HG03108 (cell line): Measurements from ENCODE around the gene ANKRD39.

Experiments used
- ATAC-seq: cut with Tn5 transposase; IDR thresholded peaks from one replicate; pipeline ENCODE4 v1.9.1; 2021; ENCODE audit warnings: moderate library complexity; ENCODE audit not compliant: unreplicated experiment

Gene ANKRD39

DNA sequence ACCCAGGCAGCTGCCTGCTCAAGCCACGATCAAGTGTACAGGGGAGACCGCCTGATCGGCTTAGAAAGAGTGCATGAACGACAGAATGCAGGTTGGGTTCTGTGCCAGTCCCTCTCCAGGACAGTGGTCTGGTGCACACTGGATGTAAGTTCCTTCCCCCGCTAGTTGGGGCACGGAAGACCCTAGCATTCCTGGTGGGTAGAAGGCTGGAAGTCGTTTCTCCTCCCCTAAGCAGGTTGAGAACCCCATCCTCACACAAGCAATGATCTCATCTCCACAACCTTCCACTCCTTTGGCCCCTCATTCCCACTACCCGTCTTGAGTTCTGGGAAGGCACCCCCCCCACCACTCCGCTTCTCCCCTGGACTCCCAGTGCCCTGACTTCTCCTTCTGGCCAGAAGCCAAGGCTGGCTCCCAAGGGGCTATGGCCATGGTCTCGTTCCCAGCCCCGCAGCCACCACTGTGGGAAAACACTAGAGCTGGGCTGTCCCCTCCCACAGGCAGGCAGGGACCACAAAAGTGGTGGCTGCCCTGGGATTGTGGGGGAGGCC lies 1.4 kb upstream of the ANKRD39 start:
- no peak for ATAC-seq

- peak; percentile 28 for ATAC-seq
Measured at GRCh38 chr2:96856776-96857666, 795 bp downstream of the ANKRD39 start.

GRCh38 chr2:96853321-96853720 lies 4.5 kb downstream of the ANKRD39 start:
- no peak for ATAC-seq

DNA sequence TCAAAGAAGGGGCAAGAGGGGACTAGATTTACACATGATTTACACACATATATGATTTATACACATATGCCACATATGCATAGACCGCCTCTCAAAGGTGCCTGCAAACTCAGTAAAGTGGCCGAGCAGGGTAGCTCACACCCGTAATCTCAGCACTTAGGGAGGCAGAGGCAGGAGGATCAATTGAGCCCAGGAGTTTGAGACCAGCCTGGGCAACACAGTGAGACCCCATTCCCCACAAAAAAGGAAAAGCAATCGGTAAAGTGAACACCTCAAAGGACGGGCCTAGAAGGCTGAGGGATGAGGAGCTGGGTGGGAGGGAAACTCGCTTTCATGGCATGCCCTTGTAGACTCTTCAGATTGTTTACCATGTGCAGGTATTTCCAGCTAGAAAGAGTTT lies 5.1 kb downstream of the ANKRD39 start:
- no peak for ATAC-seq

- ATAC-seq, result no peak
Measured at GRCh38 chr2:96848264-96848663, 9.6 kb downstream of the ANKRD39 start.

DNA sequence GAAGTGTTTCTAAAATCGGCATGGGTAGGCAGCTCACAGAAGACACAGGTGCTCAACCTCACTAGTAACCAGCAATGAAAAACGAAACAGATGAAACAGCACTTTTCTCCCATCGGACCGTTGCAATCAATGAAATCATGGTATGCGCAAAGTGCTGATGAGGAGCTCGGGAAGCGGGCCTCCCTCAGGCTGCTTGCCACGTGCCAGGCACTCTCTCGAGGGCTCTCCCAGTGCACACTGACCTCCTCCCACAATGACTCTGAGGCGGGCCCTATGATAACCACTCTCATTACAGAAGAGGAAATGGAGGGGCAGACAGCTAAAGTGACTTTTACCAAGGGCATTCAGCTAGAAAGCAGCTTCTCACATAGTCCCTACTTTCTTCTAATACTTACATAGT lies 10.2 kb downstream of the ANKRD39 start:
- no peak for ATAC-seq

GRCh38 chr2:96846825-96847224 lies 11.0 kb downstream of the ANKRD39 start:
- ATAC-seq, result no peak

- no peak for ATAC-seq
Measured at GRCh38 chr2:96844405-96844808, 13.4 kb downstream of the ANKRD39 start.

GRCh38 chr2:96843538-96844268 lies 14.1 kb downstream of the ANKRD39 start, which contains the start of gene ANKRD23:
TSS of gene ANKRD23 (minus strand) at chr2:96844021. CDS start at chr2:96843992, 29 bp downstream.
- no peak for ATAC-seq

DNA sequence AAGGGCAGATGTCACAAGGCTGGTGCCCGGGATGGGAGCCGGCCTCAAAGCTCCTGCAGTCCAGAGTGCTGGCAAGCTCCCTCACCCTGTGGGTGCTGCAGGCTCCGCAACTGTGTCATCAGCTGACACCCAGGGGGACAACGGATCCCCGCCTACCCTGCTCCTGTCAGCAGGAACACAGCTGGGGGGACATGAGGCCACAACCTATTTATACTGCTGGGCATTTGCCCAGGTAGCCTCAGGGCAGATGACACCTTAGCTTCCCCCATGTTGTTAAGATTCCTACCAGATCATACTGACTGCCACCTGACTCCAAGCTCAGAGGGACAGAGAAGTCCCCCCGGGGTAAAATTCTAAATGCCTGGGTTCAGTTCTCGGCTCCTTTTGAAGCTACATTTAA lies 15.2 kb downstream of the ANKRD39 start:
- ATAC-seq, result no peak

DNA sequence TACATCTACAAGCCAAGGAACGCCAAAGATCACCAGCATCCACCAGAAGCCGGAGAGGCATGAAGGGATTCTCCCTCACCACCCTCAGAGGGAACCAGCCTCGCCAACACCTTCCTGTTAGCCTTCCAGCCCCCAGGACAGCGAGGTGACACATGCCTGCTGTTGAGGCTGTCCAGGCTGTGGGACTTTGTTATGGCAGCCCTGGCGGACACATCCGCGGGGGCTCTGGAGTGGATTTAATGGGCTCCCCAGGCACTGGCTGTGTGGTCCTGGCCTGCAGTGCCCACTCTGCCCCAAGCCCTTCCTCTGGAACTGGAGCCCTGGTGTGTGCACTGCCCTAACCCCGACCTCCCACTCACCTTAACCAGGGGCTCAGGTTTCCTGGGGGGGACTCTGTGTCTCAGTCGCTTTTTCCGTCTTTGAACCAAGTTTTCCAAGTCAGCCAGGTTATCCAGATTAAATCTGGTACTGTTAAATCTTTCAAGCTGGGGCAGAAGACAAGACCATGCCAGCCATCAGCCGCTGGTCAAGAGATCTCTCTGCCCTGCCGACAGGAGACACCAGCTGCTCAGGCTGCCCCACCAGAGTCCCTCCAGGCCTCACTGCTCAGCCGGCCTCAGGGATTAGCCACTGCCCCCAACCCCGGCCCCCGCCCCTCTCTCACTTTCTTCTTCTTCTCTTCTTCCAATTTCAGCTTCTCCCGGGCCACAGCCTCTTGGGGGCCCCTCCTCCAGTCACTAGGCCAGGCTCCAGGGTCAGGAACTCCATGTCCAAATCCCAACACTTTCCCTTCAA lies 15.9 kb downstream of the ANKRD39 start:
- no peak for ATAC-seq

GRCh38 chr2:96839875-96840850 lies 17.7 kb downstream of the ANKRD39 start:
- ATAC-seq, result no peak

- peak; percentile 83 for ATAC-seq
Measured at GRCh38 chr2:96839293-96839874, 18.4 kb downstream of the ANKRD39 start.

DNA sequence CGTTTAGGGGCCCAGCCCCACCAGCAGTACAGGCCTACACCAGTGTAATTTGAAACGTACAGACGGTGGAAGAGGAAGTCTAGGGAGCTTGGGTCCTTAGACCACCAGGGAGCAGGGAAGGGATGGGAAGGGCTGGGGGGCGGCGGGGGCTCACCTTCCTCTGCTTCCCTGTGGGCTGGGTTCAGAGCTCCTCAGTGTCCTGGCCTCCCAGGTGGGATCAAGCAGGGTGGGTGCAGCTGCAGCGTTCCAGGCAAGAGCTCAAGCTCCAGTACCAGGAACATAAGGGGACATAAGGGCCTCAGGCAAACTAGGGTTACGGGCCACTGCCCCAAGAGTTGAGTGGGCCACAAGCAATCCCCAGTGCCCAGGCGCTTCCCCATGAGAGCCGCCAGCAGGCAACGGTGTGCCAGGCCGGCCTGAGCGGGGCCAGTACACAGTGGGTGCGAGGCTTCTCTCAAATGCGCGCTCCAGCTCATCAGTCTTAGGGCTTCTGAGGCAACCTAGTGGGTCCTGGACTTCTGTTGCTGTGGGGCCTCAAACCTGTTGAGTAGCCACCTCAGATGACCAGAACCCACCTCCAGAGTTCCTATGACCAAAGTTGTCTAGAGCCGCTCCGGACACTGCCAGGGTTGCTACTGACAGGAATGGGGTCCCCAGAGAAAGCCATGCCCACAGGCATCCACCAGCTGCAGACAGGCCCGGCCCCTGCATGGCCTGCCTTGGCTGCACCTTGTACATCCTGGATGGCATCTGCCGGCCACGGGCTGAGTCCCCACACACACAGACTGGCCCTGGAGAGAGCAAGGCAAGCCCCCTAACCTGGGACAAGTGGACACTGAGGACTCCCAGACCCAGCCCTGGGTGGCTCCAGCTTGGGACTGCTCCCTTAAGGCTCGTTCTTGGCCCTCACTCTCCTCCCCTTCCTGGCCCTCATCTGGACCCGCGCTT lies 19.2 kb downstream of the ANKRD39 start:
- no peak for ATAC-seq

GRCh38 chr2:96837575-96837974 lies 20.2 kb downstream of the ANKRD39 start:
- no peak for ATAC-seq

DNA sequence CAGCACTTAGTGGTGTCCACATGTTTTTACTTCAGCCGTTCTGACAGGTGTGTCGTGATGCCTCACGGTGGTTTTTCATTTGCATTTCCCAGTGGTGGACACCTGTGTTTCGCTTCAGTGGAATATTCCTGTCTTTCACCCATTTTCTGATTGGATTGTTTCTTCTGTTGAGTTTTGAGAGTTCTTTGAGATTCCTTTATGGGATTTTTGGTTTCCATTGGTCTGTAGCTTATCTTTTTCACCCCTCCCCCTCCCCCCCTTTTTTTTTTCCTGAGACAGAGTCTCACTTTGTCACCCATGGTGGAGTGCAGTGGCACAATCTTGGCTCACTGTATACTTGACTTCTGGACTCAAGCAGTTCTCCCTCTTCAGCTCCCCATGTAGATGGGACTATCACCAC lies 22.0 kb downstream of the ANKRD39 start:
- ATAC-seq, result no peak

DNA sequence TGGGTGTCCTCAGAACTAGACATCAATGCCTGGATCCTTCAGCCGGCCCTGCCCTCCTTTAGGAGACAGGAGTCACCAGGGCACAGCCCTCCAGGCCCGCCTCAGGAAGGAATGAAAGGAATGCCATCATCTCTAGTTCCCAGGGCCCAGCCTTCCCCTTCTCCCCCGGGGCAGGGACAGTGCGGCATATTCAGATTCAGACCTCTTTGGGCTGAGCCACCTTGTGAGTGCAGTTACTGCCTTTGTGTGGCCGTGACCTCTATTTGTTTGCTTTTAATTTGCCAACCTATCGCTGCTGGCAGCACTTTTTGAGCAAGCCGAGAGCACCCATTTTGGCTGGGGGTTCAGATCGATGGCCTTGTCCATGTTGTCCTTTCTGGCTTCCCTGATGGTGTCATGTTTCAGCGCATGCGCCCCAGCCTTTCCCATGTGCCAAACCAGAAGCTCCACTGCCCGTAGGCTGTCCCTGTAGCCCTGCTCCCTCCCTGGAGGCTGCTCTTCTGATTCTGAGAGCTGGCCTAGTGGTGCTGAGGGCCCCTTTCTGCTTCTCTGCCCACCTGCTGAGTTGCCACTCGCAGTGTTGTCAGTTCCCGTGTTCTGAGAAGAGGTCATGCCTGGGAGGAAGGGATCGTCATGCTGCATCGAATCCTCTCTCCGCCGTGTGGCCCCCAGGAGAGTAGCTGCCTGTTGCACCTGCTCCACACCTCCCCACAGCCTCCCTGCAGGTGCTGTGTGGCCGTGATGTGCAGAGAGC lies 24.9 kb downstream of the ANKRD39 start:
- ATAC-seq, result no peak

DNA sequence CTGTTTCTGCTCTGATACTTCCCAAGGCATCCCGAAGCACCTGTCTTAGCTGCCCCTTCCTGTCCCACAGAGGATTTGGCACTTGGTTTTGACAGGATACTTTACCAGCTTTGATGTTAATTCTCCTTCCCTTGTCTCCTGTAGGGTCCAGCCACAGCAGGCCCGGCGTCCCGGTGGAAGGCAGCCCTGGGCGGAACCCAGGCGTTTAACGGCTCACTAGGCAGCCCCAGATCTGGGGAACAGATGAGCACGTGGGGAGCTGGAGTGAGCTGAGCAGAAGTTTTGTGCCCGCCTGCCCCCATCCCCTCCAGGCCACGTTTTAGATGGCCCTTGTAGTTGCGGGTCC lies 25.4 kb downstream of the ANKRD39 start:
- no peak for ATAC-seq
